ENCODE results near the gene STRIP2.

The STRIP2 gene

GRCh38 chr7:129389829-129390228 lies 44.4 kb upstream of the STRIP2 start:
- H3F3A ChIP-seq (ENCODE audit: control insufficient read depth, insufficient read depth), result no peaks in the 10 kb centered on the region
- no peak overlapping the region for H3K4me3 ChIP-seq (ENCODE audit: low read length)
- H3K27me3 ChIP-seq (ENCODE audit: control insufficient read depth, low read length), result no peaks in the 10 kb centered on the region
- no peaks in the 10 kb centered on the region for H3K9me3 ChIP-seq (ENCODE audit: control insufficient read depth, insufficient read depth, low read length)
- H3K4me2 ChIP-seq (ENCODE audit: low read length), result no peak overlapping the region
- H3K4me1 ChIP-seq (ENCODE audit: control insufficient read depth, low read length), result no peaks in the 10 kb centered on the region
- no peaks in the 10 kb centered on the region for H3K36me3 ChIP-seq (ENCODE audit: control insufficient read depth, low read length)
- H4K20me1 ChIP-seq (ENCODE audit: control insufficient read depth, insufficient read depth, low read depth, low read length), result no peaks in the 10 kb centered on the region
- no peaks in the 10 kb centered on the region for H3K9me2 ChIP-seq (replicated peaks; ENCODE audit: control insufficient read depth, low read length)
- H3K27ac ChIP-seq (ENCODE audit: low read depth, low read length), result no peak overlapping the region
- H3K79me2 ChIP-seq (ENCODE audit: control insufficient read depth, low read length), result no peaks in the 10 kb centered on the region
- TF ChIP-seq CTCF (IDR thresholded peaks at IDR 0.05; ENCODE audit: low read depth, low read length, poor library complexity, severe bottlenecking) (peak; percentile 24), EZH2phosphoT487 (IDR thresholded peaks at IDR 0.05; ENCODE audit: borderline replicate concordance, low read length) (no peak)

- Histone ChIP-seq H3K27ac (ENCODE audit: low read depth, low read length) (no peak overlapping the region), H3K36me3 (ENCODE audit: control insufficient read depth, low read length) (no peaks in the 10 kb centered on the region), H3K4me1 (ENCODE audit: control insufficient read depth, low read length) (no peaks in the 10 kb centered on the region), H3K9me3 (ENCODE audit: control insufficient read depth, insufficient read depth, low read length) (no peaks in the 10 kb centered on the region), H3K27me3 (ENCODE audit: control insufficient read depth, low read length) (no peaks in the 10 kb centered on the region), H3K79me2 (ENCODE audit: control insufficient read depth, low read length) (no peaks in the 10 kb centered on the region), H4K20me1 (ENCODE audit: control insufficient read depth, insufficient read depth, low read depth, low read length) (no peaks in the 10 kb centered on the region), H3K4me3 (ENCODE audit: low read length) (no peak overlapping the region), H3F3A (ENCODE audit: control insufficient read depth, insufficient read depth) (no peaks in the 10 kb centered on the region), H3K9me2 (replicated peaks; ENCODE audit: control insufficient read depth, low read length) (no peaks in the 10 kb centered on the region), H3K4me2 (ENCODE audit: low read length) (no peak overlapping the region)
- no peak for TF ChIP-seq CTCF (IDR thresholded peaks at IDR 0.05; ENCODE audit: low read depth, low read length, poor library complexity, severe bottlenecking)
- no peak for TF ChIP-seq EZH2phosphoT487 (IDR thresholded peaks at IDR 0.05; ENCODE audit: borderline replicate concordance, low read length)
Observed at GRCh38 chr7:129390314-129390713, 43.9 kb upstream of the STRIP2 start.

- no peak overlapping the region for H3K27ac ChIP-seq (ENCODE audit: low read depth, low read length)
- H3K4me1 ChIP-seq (ENCODE audit: control insufficient read depth, low read length), result no peaks in the 10 kb centered on the region
Observed at GRCh38 chr7:129391546-129392171, 42.6 kb upstream of the STRIP2 start.

More at GRCh38 chr7:129391546-129392171, 42.6 kb upstream of the STRIP2 start:
- no peaks in the 10 kb centered on the region for H3K79me2 ChIP-seq (ENCODE audit: control insufficient read depth, low read length)
- H4K20me1 ChIP-seq (ENCODE audit: control insufficient read depth, insufficient read depth, low read depth, low read length), result no peaks in the 10 kb centered on the region
- no peaks in the 10 kb centered on the region for H3F3A ChIP-seq (ENCODE audit: control insufficient read depth, insufficient read depth)
- TF ChIP-seq CTCF (IDR thresholded peaks at IDR 0.05; ENCODE audit: low read depth, low read length, poor library complexity, severe bottlenecking) (no peak), EZH2phosphoT487 (IDR thresholded peaks at IDR 0.05; ENCODE audit: borderline replicate concordance, low read length) (no peak)
- no peaks in the 10 kb centered on the region for H3K9me2 ChIP-seq (replicated peaks; ENCODE audit: control insufficient read depth, low read length)
- no peaks in the 10 kb centered on the region for H3K36me3 ChIP-seq (ENCODE audit: control insufficient read depth, low read length)
- no peak overlapping the region for H3K4me2 ChIP-seq (ENCODE audit: low read length)
- no peaks in the 10 kb centered on the region for H3K27me3 ChIP-seq (ENCODE audit: control insufficient read depth, low read length)
- no peak overlapping the region for H3K4me3 ChIP-seq (ENCODE audit: low read length)
- no peaks in the 10 kb centered on the region for H3K9me3 ChIP-seq (ENCODE audit: control insufficient read depth, insufficient read depth, low read length)
